Vagina (tissue), 2 donors: ENCODE results near the gene ANKS1B.

Source experiments
- CTCF ChIP-seq, 3 experiments: fragments of 450-650 bp in 2 of 3; fragments of 200-600 bp in 1 of 3; sonication (generic) in 1 of 3; IDR thresholded peaks; one replicate each; pipeline ENCODE4 v1.5.1; 2017 to 2019; ENCODE audit warnings: antibody characterized with exemption in 3 of 3, mild to moderate bottlenecking in 2 of 3, moderate library complexity in 2 of 3
- POLR2A ChIP-seq, 2 donors: fragments of 450-650 bp; IDR thresholded peaks; one replicate each; pipeline ENCODE4 v1.6.1; 2017; ENCODE audit warnings: antibody characterized with exemption in 2 of 2, mild to moderate bottlenecking in 2 of 2, moderate library complexity in 2 of 2
- POLR2AphosphoS5 ChIP-seq, 2 donors: sonication (generic); formaldehyde crosslinking; IDR thresholded peaks; one replicate each; pipeline ENCODE4 v1.9.0; 2017; ENCODE audit warnings: antibody characterized with exemption in 2 of 2, mild to moderate bottlenecking in 2 of 2, low read depth in 1 of 2; ENCODE audit not compliant: insufficient read depth in 1 of 2

- no peak for TF ChIP-seq CTCF (IDR thresholded peaks at IDR 0.05)
- no peak for TF ChIP-seq POLR2AphosphoS5 (IDR thresholded peaks at IDR 0.05; ENCODE audit: insufficient read depth in 1 of 2, low read depth in 1 of 2)
- TF ChIP-seq POLR2A (IDR thresholded peaks at IDR 0.05): no peak
These were observed 1101.5 kb downstream of the ANKS1B start for GRCh38 chr12:98883231-98883630.
